Measurements from ENCODE around the gene ATAT1.

The ATAT1 gene

DNA sequence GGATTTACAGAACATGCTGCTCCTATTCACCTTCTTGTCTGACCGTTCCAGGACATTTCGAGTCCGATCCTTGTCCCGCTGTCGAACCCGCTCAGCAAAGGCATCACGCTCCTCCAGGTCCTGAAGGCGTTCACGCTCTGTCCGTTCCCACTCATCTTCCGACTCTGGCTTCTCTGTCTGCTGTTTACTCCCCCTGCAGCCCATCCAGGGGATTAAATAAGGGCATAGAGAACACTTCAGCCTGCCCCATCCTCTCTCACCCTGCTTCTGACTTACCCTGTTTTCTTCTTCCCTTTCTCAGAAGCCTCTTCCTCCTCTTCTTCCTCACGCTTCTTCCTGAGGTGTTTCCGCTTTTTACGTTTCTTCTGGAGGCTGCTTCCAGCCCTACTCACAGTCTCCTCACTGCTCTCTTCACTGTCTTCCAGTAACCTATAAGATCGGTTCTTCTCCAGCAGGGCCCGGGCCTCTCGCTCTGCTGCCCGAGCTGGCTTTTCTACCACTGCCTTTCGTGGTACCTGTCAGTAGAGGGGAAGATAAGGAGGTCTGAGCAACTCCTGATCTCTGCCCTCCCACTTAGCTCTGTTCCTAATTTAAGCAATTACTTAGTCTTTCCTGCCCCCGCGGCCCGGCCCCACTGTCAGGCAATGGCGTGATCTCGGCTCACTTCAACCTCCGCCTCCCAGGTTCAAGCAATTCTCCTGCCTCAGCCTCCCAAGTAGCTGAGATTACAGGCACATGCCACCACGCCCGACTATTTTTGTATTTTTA is 44.3 kb downstream of the ATAT1 start:
- Histone ChIP-seq H3K9ac (ENCODE audit: insufficient read length) (no peak overlapping the region), H3K9me3 (ENCODE audit: low read depth, low read length) (no peaks in the 10 kb centered on the region), H3K36me3 (ENCODE audit: insufficient read depth, low read length) (peaks cover 32% of the 10 kb centered on the region), H3K4me3 (no peak overlapping the region), H3K27ac (no peak overlapping the region)
- no peak for TF ChIP-seq POLR2AphosphoS5 (IDR thresholded peaks at IDR 0.05; ENCODE audit: borderline replicate concordance, low read depth, low read length)
- no peak for TF ChIP-seq FOXP2 (optimal IDR thresholded peaks at IDR 0.05; ENCODE audit: control extremely low read depth, extremely low read length, insufficient read depth)
- no peak for TF ChIP-seq EZH2 (IDR thresholded peaks at IDR 0.05)
- DNase-seq (ENCODE audit: low read depth, low spot score): no peak

DNA sequence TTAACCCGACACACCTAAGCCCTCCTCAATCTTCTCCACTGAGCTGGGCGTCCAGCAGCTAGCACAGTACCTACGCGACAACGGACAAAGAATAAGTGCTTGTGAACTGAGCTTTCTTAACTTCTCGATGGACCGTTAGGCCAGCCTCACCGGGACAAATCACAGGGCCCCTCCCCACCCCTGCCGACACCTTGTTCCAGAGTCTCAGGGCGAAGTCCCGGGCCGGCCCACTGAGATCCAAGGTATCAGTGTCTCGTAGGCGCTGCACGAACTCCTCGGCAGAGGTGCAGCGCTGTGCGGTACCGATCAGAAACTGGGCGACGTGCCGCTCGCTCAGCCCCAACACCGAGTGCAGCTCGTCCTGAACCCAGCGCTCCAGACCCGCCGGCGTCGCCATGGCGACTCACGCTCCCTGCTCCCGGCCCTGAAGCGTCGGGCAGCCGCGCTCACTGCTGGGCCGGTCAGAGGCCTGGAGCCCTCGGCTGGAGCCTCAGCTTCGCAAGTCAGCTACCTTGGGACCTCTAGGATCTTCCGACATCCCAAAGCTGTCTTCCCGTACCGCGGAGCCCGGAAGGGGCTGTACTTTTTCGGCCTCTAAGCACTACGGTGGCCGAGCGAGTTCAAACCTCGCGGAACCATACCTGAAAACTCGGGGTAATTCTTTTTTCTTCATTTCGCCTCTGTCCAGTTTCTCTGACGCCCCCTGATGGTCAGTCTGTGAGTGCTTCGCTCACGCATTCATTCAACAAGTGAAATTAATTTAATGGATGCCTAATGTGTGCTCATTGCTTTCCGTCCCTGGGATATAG is 46.0 kb downstream of the ATAT1 start, which contains the start of gene DHX16:
Gene DHX16, minus strand, starts transcription at position 562 of the 809 bp plus-strand sequence. Its CDS starts 165 bp downstream, at position 397.
- Histone ChIP-seq H3K4me3 (peak within 1 kb of the TSS; percentile 93), H3K36me3 (ENCODE audit: insufficient read depth, low read length) (peaks cover 26% of the 10 kb centered on the region), H3K9me3 (ENCODE audit: low read depth, low read length) (no peaks in the 10 kb centered on the region), H3K27ac (peak within 1 kb of the TSS; percentile 38), H3K9ac (ENCODE audit: insufficient read length) (peak within 1 kb of the TSS; percentile 86)
- no peak for TF ChIP-seq FOXP2 (optimal IDR thresholded peaks at IDR 0.05; ENCODE audit: control extremely low read depth, extremely low read length, insufficient read depth)
- no peak for TF ChIP-seq EZH2 (IDR thresholded peaks at IDR 0.05)
- peak; percentile 87 for TF ChIP-seq POLR2AphosphoS5 (IDR thresholded peaks at IDR 0.05; ENCODE audit: borderline replicate concordance, low read depth, low read length)
- DNase-seq (ENCODE audit: low read depth, low spot score): peak; percentile 92

DNA sequence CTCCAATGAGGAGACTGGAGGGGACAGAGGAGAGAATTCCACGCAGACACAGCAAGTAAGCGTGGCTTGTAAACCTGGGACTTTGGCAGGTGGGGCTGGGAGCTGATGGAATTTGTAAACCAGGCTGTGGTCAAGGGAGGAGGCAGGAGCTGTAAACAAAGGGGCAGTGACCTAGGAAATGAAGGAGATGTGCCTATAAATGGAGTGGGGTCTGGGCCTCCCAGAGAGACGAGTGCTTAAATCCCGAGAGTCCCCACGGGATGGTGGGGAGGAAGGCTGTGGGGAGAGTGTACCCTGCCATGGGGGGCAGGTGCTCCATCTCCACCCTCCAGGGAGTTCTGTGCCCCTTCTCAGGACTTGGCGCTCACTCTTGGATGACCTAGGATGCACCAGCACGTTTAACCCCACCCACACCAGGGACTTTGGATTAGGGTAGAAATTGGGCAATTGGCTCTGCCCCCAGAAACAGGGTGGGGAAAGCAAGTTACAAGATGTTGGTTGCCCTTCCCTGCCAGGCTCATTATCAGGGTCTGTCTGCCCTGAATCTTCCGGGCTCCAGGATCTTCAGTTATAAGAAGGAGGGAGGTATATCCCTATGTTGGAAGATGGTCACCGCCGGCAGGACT is 50.1 kb downstream of the ATAT1 start:
- no peak overlapping the region for H3K9ac ChIP-seq (ENCODE audit: insufficient read length)
- no peak overlapping the region for H3K4me3 ChIP-seq

DNA sequence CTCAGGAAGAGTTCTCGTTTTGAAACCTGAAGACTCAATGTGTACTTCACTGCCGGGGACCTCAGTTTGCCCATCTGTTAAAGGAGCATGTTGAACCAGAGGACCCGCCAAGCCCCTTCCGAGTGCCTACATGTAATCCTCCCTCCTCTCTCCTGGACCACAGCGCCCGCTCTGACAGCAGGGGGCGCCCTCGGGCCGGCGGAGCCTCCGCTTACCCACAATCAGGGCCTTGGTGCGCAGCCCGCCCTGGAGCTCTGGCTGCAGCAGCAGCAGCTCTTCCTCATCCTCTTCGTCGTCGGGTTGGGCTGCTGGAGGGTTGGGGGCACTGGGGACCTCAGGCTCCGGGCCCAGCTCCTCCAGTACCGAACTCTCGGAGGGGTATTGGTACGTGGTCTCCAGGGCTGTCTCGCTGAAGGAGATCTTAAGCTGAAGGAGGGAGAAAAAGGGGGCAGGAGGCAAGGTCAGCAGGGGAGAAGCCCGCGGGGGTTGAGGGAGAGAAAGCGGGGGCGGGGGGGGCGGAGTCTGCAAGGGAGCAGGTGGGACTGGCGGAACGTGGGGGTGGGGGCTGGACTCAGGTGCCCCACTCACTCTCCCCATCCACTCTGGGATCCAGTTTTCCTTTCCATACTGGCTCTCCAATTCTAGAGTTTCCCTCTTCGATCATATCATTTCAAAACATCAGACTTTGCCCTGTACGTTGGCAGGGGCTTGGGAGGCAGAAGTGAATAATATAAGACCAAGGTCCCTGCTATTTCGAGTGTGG is 52.5 kb downstream of the ATAT1 start:
- H3K9me3 ChIP-seq (ENCODE audit: low read depth, low read length): no peaks in the 10 kb centered on the region
- no peak overlapping the region for H3K9ac ChIP-seq (ENCODE audit: insufficient read length)
- no peak for TF ChIP-seq FOXP2 (optimal IDR thresholded peaks at IDR 0.05; ENCODE audit: control extremely low read depth, extremely low read length, insufficient read depth)
- TF ChIP-seq EZH2 (IDR thresholded peaks at IDR 0.05): no peak
- TF ChIP-seq POLR2AphosphoS5 (IDR thresholded peaks at IDR 0.05; ENCODE audit: borderline replicate concordance, low read depth, low read length): no peak
- peaks cover 11% of the 10 kb centered on the region for H3K36me3 ChIP-seq (ENCODE audit: insufficient read depth, low read length)
- no peak overlapping the region for H3K27ac ChIP-seq
- DNase-seq (ENCODE audit: low read depth, low spot score): no peak
- H3K4me3 ChIP-seq: no peak overlapping the region

More for the DNA sequence above, 50.1 kb downstream of the ATAT1 start:
- Histone ChIP-seq H3K9me3 (ENCODE audit: low read depth, low read length) (no peaks in the 10 kb centered on the region), H3K27ac (no peak overlapping the region), H3K36me3 (ENCODE audit: insufficient read depth, low read length) (peaks cover 11% of the 10 kb centered on the region)
- no peak for DNase-seq (ENCODE audit: low read depth, low spot score)
- TF ChIP-seq POLR2AphosphoS5 (IDR thresholded peaks at IDR 0.05; ENCODE audit: borderline replicate concordance, low read depth, low read length) (no peak), FOXP2 (optimal IDR thresholded peaks at IDR 0.05; ENCODE audit: control extremely low read depth, extremely low read length, insufficient read depth) (no peak), EZH2 (IDR thresholded peaks at IDR 0.05) (no peak)

DNA sequence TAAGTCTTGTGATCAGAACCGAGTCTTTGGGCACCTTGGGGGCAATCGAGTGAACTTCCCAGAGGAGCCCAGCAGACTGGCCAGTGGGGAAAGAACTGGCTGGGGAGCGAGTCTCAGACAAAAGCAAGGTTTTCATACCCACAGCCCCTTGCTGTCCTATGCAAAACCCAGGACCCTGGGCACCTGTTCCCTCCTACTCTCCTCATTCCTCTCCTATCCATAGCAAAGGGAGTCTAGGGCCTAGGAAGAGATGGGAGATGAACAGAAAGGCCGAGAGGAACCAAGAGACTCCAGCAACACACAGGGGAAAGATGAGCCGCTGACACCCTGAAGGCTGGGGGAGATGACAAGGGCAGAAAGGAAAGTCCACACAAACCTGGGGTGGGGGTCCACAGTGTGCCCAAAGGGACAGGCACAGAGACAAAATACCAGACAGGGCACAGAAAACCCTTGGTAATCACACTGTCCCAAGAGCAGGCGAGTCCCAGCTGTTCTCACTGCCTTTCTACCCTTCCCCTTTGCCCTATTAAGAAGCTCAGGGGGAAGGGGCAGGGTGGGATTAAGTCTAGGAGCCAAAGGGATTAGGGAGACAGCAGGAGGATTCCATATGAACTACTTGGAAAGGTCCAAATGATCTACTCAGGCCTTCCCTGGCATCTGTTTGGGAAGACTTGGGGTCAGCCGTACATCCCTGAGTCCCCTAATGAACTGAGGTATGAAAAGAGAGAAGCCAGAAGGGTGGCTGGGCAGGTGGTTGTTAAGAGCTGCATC is 53.3 kb downstream of the ATAT1 start:
- Histone ChIP-seq H3K9me3 (ENCODE audit: low read depth, low read length) (no peaks in the 10 kb centered on the region), H3K9ac (ENCODE audit: insufficient read length) (no peak overlapping the region), H3K4me3 (no peak overlapping the region), H3K36me3 (ENCODE audit: insufficient read depth, low read length) (peaks cover 11% of the 10 kb centered on the region), H3K27ac (no peak overlapping the region)
- DNase-seq (ENCODE audit: low read depth, low spot score): no peak
- TF ChIP-seq EZH2 (IDR thresholded peaks at IDR 0.05) (no peak), POLR2AphosphoS5 (IDR thresholded peaks at IDR 0.05; ENCODE audit: borderline replicate concordance, low read depth, low read length) (no peak), FOXP2 (optimal IDR thresholded peaks at IDR 0.05; ENCODE audit: control extremely low read depth, extremely low read length, insufficient read depth) (no peak)

DNA sequence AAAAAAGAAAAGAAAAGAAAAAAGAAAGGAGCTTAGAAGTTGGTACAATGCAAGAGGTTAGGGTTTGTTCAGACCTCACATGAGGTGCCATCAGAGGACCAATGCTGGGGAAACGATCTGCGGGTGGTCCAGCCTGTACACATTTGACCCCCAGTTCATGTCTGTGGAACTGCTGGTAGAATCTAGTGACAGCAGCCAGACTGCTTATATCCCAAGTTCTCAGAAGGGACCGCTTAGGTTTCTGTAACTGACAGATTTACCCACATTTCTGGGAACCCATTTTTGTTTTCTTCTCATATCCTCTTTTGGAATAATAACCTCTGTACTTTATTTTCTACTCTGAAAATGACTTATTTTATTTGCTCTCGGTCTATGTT is 55.1 kb downstream of the ATAT1 start:
- Histone ChIP-seq H3K9ac (ENCODE audit: insufficient read length) (peak overlapping the region; percentile 74), H3K36me3 (ENCODE audit: insufficient read depth, low read length) (peaks cover 8% of the 10 kb centered on the region), H3K9me3 (ENCODE audit: low read depth, low read length) (no peaks in the 10 kb centered on the region), H3K27ac (peak overlapping the region; percentile 83), H3K4me3 (peak overlapping the region; percentile 78)
- TF ChIP-seq EZH2 (IDR thresholded peaks at IDR 0.05) (no peak), FOXP2 (optimal IDR thresholded peaks at IDR 0.05; ENCODE audit: control extremely low read depth, extremely low read length, insufficient read depth) (no peak), POLR2AphosphoS5 (IDR thresholded peaks at IDR 0.05; ENCODE audit: borderline replicate concordance, low read depth, low read length) (no peak)
- DNase-seq (ENCODE audit: low read depth, low spot score): no peak
